GM23338 (cell line): Measurements from ENCODE around the gene SLC6A3. TPM values are rescaled to one million over a fixed set of nuclear protein-coding genes. Genes with fewer than 3 reads are reported as not detected.
A peak's percentile ranks its signal among the peaks of the same experiment; 100 is the strongest.

Experiments
- ATAC-seq: fragments of 200-7000 bp; cut with Tn5 transposase; 3 replicates; pipeline ENCODE4 v1.9.1; 2020
- DNase-seq: peaks from one replicate; pipeline ENCODE4 v3.0.0-alpha.2; 2015; ENCODE audit warnings: low spot score
- H2AFZ ChIP-seq: fragments of 200-600 bp; sonication (generic); 2 replicates; pipeline ENCODE4 v1.8.0; 2016; ENCODE audit warnings: antibody characterized with exemption, mild to moderate bottlenecking, moderate library complexity
- H3F3A ChIP-seq: fragments of 200-600 bp; sonication (generic); replicated peaks from 2 replicates; pipeline ENCODE4 v1.8.0; 2017; ENCODE audit warnings: antibody characterized with exemption, mixed run types, low read depth
- H3K27ac ChIP-seq: fragments of 200-600 bp; sonication (generic); 2 replicates; pipeline ENCODE4 v1.6.1; 2016; ENCODE audit warnings: low read depth
- H3K27me3 ChIP-seq: fragments of 200-600 bp; sonication (generic); 2 replicates; pipeline ENCODE4 v1.8.0; 2016; ENCODE audit warnings: mild to moderate bottlenecking, mixed run types, moderate library complexity; ENCODE audit not compliant: insufficient read depth
- H3K36me3 ChIP-seq: fragments of 200-600 bp; sonication (generic); 2 replicates; pipeline ENCODE4 v1.8.0; 2016; ENCODE audit warnings: mild to moderate bottlenecking; ENCODE audit not compliant: insufficient read depth
- H3K4me1 ChIP-seq: fragments of 200-600 bp; sonication (generic); 2 replicates; pipeline ENCODE4 v1.8.0; 2016; ENCODE audit warnings: mild to moderate bottlenecking, moderate library complexity; ENCODE audit not compliant: insufficient read depth
- H3K4me2 ChIP-seq: fragments of 200-600 bp; sonication (generic); 2 replicates; pipeline ENCODE4 v1.7.1; 2017; ENCODE audit warnings: mixed run types
- H3K4me3 ChIP-seq: fragments of 200-600 bp; sonication (generic); 2 replicates; pipeline ENCODE4 v1.6.1; 2016; ENCODE audit warnings: mixed run types
- H3K79me2 ChIP-seq: fragments of 200-600 bp; sonication (generic); replicated peaks from 2 replicates; pipeline ENCODE4 v1.8.0; 2017; ENCODE audit warnings: mild to moderate bottlenecking; ENCODE audit not compliant: insufficient read depth
- H3K9me2 ChIP-seq: fragments of 200-600 bp; sonication (generic); 2 replicates; pipeline ENCODE4 v1.8.0; 2017; ENCODE audit not compliant: insufficient read depth
- H4K20me1 ChIP-seq: fragments of 200-600 bp; sonication (generic); replicated peaks from 2 replicates; pipeline ENCODE4 v1.8.0; 2017; ENCODE audit warnings: mild to moderate bottlenecking; ENCODE audit not compliant: insufficient read depth
- H3K27ac Mint-ChIP-seq: 2 replicates; pipeline ENCODE4 v1.8.0; 2020; ENCODE audit warnings: inconsistent platforms, mild to moderate bottlenecking, moderate library complexity, mixed read lengths
- H3K27me3 Mint-ChIP-seq: 3 replicates; pipeline ENCODE4 v1.8.0; 2022; ENCODE audit warnings: low read depth, mild to moderate bottlenecking, moderate library complexity, mixed read lengths, inconsistent platforms; ENCODE audit not compliant: insufficient read depth, poor library complexity
- H3K36me3 Mint-ChIP-seq: 3 replicates; pipeline ENCODE4 v1.8.0; 2021; ENCODE audit warnings: low read depth, mild to moderate bottlenecking, inconsistent platforms, moderate library complexity, mixed read lengths
- H3K4me1 Mint-ChIP-seq: 3 replicates; pipeline ENCODE4 v1.8.0; 2020; ENCODE audit warnings: mild to moderate bottlenecking, inconsistent platforms, mixed read lengths
- H3K4me3 Mint-ChIP-seq: 3 replicates; pipeline ENCODE4 v1.8.0; 2021; ENCODE audit warnings: moderate library complexity, mild to moderate bottlenecking, inconsistent platforms, mixed read lengths
- H3K9me3 Mint-ChIP-seq: 3 replicates; pipeline ENCODE4 v1.8.0; 2020; ENCODE audit warnings: moderate library complexity, mild to moderate bottlenecking, inconsistent platforms, mixed read lengths
- CREB1 ChIP-seq: fragments of 250-450 bp; sonication (Bioruptor Pico); IDR thresholded peaks from 2 replicates; pipeline ENCODE4 v1.5.0; 2020; ENCODE audit warnings: low read depth, mild to moderate bottlenecking, moderate library complexity
- ETS1 ChIP-seq: IDR thresholded peaks from 2 replicates; pipeline ENCODE4 v1.6.1; 2016; ENCODE audit warnings: antibody characterized with exemption
- EZH2 ChIP-seq: fragments of 200-600 bp; sonication (generic); IDR thresholded peaks from one replicate; pipeline ENCODE4 v1.8.0; 2017; ENCODE audit warnings: antibody characterized with exemption, mild to moderate bottlenecking, low read depth; ENCODE audit not compliant: unreplicated experiment
- EZH2phosphoT487 ChIP-seq: fragments of 200-600 bp; sonication (generic); IDR thresholded peaks from one replicate; pipeline ENCODE4 v1.8.1; 2018; ENCODE audit warnings: antibody characterized with exemption; ENCODE audit not compliant: unreplicated experiment
- JUNB ChIP-seq: IDR thresholded peaks from one replicate; pipeline ENCODE4 v1.6.1; 2016; ENCODE audit warnings: antibody characterized with exemption; ENCODE audit not compliant: unreplicated experiment
- NANOG ChIP-seq: IDR thresholded peaks from 2 replicates; pipeline ENCODE4 v1.6.1; 2016; ENCODE audit warnings: antibody characterized with exemption, borderline replicate concordance
- POLR2AphosphoS5 ChIP-seq: IDR thresholded peaks from 2 replicates; pipeline ENCODE4 v1.6.1; 2016; ENCODE audit warnings: antibody characterized with exemption, low read depth
- ZNF114 ChIP-seq: fragments of 250-450 bp; sonication (Bioruptor Pico); IDR thresholded peaks from 2 replicates; pipeline ENCODE4 v1.5.0; 2020; ENCODE audit warnings: mild to moderate bottlenecking, moderate library complexity
- polyA plus RNA-seq: library from polyadenylated mRNA; unstranded; fragments of >200 nt; fragmentation: Nextera tagmentation; extraction: Ambion mirVana; gene quantifications from 2 replicates; pipeline ENCODE4 v1.2.1, GENCODE V29; 2016
- total RNA-seq: library from RNA; depleted of rRNA; stranded (reverse); fragments of >200 nt; shearing (Covaris generic); gene quantifications from 2 replicates; pipeline ENCODE4 v1.2.3, GENCODE V29; 2014
- TF ChIP-seq, protein P1 (sequence below): IDR thresholded peaks from one replicate; pipeline ENCODE4 v1.6.1; 2018; ENCODE audit warnings: antibody characterized with exemption; ENCODE audit not compliant: unreplicated experiment
- TF ChIP-seq, protein P2 (sequence below), 2 experiments: fragments of 200-600 bp in 1 of 2; sonication (generic) in 1 of 2; conservative IDR thresholded peaks; 2 replicates each; pipeline versions ENCODE4 v1.5.1 to v1.6.1; 2016 to 2017; ENCODE audit warnings: antibody characterized with exemption in 2 of 2, low read depth in 2 of 2, mild to moderate bottlenecking in 2 of 2, moderate library complexity in 1 of 2

Gene SLC6A3
- total and polyA plus RNA-seq, 2 experiments from 2014 or later = 0.76 to 1.0 TPM

GRCh38 chr5:1381370-1382247, 63.6 kb downstream of the SLC6A3 start:
- no peaks in the 10 kb centered on the region for H4K20me1 ChIP-seq
- H3K27me3 Mint-ChIP-seq = peaks cover 40% of the 10 kb centered on the region
- H3K27ac Mint-ChIP-seq = no peak overlapping the region
- H3K9me3 Mint-ChIP-seq = peaks cover 15% of the 10 kb centered on the region; the same call in 2 of the 3 replicates
- 0 out of 3 replicates have a peak, but pooled peaks cover 3% of the 10 kb centered on the region for H3K36me3 Mint-ChIP-seq
- H3K36me3 ChIP-seq = no peaks in the 10 kb centered on the region; the same call in 1 of the 2 replicates
- ATAC-seq (no peak), DNase-seq (no peak)
- peaks cover 6% of the 10 kb centered on the region; the same call in 1 of the 2 replicates for H3K27me3 ChIP-seq
- no peak overlapping the region for H2AFZ ChIP-seq
- H3K4me3 Mint-ChIP-seq = no peak overlapping the region; the same call in 2 of the 3 replicates
- H3K4me1 ChIP-seq = peaks cover 10% of the 10 kb centered on the region; the same call in 1 of the 2 replicates
- no peaks in the 10 kb centered on the region for H3K79me2 ChIP-seq
- H3F3A ChIP-seq = 0 out of 2 replicates have a peak, but pooled peaks cover 9% of the 10 kb centered on the region
- no peak for TF ChIP-seq ETS1
- peaks cover 10% of the 10 kb centered on the region for H3K4me1 Mint-ChIP-seq
- no peak overlapping the region for H3K27ac ChIP-seq
- H3K4me3 ChIP-seq = no peak overlapping the region
- no peaks in the 10 kb centered on the region for H3K9me2 ChIP-seq
- H3K4me2 ChIP-seq = no peak overlapping the region

DNA sequence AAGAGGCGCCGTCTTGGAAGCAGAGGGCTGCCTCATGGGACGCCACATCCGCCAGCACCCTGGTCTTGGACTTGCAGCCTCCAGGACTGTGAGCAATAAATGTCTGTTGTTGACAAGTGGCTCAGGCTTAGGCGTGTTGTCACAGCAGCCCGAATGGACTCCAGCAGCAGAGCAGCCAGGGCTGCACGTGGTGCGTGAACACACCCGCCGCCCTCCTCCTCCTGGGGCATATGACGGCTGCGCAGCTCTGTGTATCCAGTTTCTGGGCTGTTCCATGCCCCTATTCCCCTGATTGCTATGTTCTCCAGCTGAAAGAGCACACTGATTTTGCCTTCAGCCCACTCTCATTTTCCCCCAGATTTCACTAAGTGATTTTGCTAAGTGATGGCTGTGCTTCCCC, 64.3 kb downstream of the SLC6A3 start:
- peak overlapping the region; percentile 73 for H3K4me2 ChIP-seq
- 0 out of 2 replicates have a peak, but pooled peaks cover 9% of the 10 kb centered on the region for H3F3A ChIP-seq
- no peaks in the 10 kb centered on the region for H3K79me2 ChIP-seq
- H3K4me1 ChIP-seq = peaks cover 10% of the 10 kb centered on the region; the same call in 1 of the 2 replicates
- Mint-ChIP-seq H3K27me3 (peaks cover 34% of the 10 kb centered on the region), H3K36me3 (0 out of 3 replicates have a peak, but pooled peaks cover 3% of the 10 kb centered on the region), H3K4me1 (peaks cover 9% of the 10 kb centered on the region), H3K4me3 (no peak overlapping the region), H3K9me3 (peaks cover 15% of the 10 kb centered on the region; the same call in 2 of the 3 replicates), H3K27ac (no peak overlapping the region)
- H3K27me3 ChIP-seq = 0 out of 2 replicates have a peak, but pooled peaks cover 4% of the 10 kb centered on the region
- H2AFZ ChIP-seq = peak overlapping the region; percentile 90; the same call in 1 of the 2 replicates
- no peaks in the 10 kb centered on the region; the same call in 1 of the 2 replicates for H3K36me3 ChIP-seq
- no peak overlapping the region for H3K27ac ChIP-seq
- H4K20me1 ChIP-seq = no peaks in the 10 kb centered on the region
- DNase-seq (no peak), ATAC-seq (no peak)
- no peaks in the 10 kb centered on the region for H3K9me2 ChIP-seq
- no peak overlapping the region for H3K4me3 ChIP-seq
- TF ChIP-seq POLR2AphosphoS5 (no peak), EZH2 (no peak), EZH2phosphoT487 (no peak), CREB1 (CRISPR knock-in tag) (no peak), ZNF114 (CRISPR knock-in tag) (no peak), JUNB (no peak), NANOG (no peak)
- TF ChIP-seq, protein P1, sequence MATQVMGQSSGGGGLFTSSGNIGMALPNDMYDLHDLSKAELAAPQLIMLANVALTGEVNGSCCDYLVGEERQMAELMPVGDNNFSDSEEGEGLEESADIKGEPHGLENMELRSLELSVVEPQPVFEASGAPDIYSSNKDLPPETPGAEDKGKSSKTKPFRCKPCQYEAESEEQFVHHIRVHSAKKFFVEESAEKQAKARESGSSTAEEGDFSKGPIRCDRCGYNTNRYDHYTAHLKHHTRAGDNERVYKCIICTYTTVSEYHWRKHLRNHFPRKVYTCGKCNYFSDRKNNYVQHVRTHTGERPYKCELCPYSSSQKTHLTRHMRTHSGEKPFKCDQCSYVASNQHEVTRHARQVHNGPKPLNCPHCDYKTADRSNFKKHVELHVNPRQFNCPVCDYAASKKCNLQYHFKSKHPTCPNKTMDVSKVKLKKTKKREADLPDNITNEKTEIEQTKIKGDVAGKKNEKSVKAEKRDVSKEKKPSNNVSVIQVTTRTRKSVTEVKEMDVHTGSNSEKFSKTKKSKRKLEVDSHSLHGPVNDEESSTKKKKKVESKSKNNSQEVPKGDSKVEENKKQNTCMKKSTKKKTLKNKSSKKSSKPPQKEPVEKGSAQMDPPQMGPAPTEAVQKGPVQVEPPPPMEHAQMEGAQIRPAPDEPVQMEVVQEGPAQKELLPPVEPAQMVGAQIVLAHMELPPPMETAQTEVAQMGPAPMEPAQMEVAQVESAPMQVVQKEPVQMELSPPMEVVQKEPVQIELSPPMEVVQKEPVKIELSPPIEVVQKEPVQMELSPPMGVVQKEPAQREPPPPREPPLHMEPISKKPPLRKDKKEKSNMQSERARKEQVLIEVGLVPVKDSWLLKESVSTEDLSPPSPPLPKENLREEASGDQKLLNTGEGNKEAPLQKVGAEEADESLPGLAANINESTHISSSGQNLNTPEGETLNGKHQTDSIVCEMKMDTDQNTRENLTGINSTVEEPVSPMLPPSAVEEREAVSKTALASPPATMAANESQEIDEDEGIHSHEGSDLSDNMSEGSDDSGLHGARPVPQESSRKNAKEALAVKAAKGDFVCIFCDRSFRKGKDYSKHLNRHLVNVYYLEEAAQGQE = no peak
- TF ChIP-seq, protein P2, sequence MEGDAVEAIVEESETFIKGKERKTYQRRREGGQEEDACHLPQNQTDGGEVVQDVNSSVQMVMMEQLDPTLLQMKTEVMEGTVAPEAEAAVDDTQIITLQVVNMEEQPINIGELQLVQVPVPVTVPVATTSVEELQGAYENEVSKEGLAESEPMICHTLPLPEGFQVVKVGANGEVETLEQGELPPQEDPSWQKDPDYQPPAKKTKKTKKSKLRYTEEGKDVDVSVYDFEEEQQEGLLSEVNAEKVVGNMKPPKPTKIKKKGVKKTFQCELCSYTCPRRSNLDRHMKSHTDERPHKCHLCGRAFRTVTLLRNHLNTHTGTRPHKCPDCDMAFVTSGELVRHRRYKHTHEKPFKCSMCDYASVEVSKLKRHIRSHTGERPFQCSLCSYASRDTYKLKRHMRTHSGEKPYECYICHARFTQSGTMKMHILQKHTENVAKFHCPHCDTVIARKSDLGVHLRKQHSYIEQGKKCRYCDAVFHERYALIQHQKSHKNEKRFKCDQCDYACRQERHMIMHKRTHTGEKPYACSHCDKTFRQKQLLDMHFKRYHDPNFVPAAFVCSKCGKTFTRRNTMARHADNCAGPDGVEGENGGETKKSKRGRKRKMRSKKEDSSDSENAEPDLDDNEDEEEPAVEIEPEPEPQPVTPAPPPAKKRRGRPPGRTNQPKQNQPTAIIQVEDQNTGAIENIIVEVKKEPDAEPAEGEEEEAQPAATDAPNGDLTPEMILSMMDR (conservative IDR thresholded peaks at IDR 0.05; ENCODE audit: low read depth in 2 of 2) = no peak
